Measurements from ENCODE around the gene RMRP. TPM values are rescaled to one million over a fixed set of nuclear protein-coding genes. Genes with fewer than 3 reads are reported as not detected.
"Not testable (repeated sequence)": the region's sequence is repeated elsewhere in the genome, so short reads cannot be mapped to it uniquely, and the experiment has no call there.

The RMRP gene
- polyA plus RNA-seq, 1 donor = not detected

DNA sequence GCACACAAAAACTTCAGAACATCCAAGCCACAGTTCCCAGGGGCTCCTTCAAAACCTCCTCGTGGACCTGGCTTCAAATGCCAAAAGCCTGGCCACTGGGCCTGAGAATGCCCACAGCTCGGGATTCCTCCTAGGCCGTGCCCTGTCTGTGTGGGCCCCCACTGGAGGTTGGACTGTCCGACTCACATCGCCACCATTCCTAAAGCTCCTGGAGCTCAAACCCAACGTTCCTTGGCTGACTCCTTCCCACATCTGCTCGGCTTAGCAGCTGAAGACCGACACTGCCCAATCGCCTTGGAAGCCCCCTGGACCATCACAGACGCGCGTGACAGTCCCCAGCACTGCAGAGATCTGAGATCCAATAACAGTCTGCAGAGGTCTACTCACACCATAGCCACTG is 14.8 kb downstream of the RMRP start:
- DNase-seq (ENCODE audit: low read depth) = no peak

DNA sequence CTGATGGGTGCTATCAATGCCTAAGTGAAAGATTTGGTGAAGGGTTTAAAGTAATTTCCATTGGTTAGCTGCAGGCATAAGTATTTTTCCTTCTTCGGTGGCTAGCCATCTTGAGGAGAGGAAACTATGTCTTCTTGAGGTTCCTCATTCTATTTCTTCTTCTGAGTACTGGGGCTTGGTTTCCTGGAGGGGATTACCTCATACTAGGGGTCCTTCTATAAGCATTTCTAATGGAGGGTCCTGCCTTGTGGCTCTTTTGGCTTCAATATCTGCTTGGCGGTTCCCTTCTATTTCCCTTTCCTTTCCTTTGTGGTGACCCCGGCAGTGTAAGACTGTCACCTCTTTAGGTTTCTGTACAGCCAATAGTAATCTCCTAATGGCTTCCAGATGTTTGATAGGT is 16.3 kb downstream of the RMRP start:
- not testable (repeated sequence) for DNase-seq (ENCODE audit: low read depth)

DNA sequence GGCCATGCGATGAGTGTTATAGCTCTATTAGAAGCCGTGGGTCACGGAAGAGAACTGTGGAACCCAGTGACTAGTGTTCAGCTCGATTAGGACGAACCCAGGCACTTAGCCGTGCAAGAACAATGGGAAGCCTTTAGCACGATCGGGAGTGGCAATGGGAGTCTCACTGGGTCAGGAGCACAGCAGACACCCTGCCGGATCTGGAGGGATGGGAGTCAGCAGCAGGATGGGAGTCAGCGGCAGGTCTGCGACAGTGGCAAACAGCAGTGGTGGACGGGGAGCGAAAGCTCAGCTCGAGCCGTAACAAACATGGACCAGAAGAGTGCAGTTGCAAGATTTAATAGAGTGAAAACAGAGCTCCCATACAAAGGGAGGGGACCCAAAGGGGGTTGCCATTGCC is 17.4 kb downstream of the RMRP start:
- not testable (repeated sequence) for DNase-seq (ENCODE audit: low read depth)

DNA sequence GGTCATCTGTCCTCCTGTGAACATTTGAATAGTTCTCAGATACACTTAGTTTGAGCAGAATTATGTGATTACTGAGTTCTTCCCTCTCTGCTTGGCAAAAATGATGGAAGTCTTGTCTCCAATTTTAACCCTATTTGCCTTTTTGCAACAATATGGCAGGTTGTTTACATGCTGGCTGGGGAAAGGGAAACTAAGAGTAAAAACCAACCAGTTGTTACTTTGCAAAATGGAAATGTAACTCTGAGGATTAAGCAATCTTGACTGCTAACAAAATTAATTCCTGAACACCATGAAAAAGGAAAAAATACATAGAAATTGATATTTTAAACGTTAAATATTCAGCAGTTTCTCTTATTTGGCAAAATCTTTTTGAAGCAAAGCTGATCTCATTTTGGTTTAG is 18.2 kb downstream of the RMRP start:
- DNase-seq (ENCODE audit: low read depth) = no peak

DNA sequence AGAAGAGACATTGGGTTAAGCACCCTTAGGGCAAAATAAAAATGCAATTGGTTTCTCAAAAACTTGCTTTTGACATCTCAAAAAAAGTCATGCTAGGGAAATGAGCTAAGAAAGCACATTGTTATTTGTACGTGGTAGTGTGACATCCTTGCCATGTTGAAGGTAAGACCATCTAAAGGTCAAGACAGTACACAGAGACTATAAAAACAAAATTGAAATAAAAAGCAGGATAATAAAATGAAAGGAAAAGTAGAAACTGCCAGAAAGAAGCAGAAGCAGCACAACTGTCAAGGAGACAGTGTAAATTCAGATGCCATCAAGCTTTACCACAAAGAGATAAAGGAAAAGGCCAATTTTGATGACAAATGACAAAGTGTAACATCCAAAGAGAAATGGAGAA is 18.6 kb downstream of the RMRP start:
- not testable (repeated sequence) for DNase-seq (ENCODE audit: low read depth)

DNA sequence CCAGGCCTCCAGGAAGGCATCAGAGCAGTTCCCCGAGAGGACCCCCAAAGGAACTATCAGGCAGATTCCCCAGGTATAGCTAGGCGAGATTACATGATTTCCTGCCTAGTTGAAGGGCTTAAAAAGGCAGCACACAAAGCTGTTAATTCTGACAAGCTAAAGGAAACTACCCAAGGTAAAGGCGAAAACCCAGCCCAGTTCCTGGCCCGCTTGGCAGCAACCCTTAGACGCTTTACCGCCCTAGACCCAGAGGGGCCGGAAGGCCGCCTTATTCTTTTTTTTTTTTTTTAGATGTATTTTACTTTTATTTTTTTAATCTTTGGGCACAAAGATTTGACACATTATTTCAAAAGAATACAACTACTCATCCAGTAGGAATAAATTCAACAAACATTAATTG is 19.1 kb downstream of the RMRP start:
- DNase-seq (ENCODE audit: low read depth) = not testable (repeated sequence)

DNA sequence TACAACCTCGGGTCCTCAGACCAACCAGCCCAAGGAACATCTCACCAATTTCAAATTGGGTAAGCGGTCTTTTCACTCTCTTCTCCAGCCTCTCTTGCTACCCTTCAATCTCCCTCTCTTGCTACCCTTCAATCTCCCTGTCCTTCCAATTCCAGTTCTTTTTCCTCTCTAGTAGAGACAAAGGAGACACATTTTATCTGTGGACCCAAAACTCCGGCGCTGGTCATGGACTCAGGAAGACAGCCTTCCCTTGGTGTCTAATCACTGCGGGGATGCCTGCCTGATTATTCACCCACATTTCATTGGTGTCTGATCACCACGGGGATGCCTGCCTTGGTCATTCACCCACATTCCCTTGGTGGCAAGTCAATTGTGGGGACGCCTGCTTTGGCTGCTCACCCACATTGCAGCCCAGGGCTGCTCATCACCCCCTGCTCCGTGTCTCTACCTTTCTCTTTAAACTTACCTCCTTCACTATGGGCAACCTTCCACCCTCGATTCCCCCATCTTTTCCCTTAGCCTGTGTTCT is 20.3 kb downstream of the RMRP start:
- DNase-seq (ENCODE audit: low read depth) = not testable (repeated sequence)

DNA sequence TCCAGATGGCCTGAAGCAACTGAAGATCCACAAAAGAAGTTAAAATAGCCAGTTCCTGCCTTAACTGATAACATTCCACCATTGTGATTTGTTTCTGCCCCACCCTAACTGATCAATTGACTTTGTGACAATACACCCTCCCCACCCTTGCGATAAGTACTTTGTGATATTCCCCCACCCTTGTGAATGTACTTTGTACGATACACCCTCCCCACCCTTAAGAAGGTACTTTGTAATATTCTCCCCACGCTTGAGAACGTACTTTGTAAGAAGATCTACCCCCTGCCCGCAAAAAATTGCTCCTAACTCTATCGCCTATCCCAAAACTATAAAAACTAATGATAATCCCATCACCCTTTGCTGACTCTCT is 21.0 kb downstream of the RMRP start:
- not testable (repeated sequence) for DNase-seq (ENCODE audit: low read depth)

DNA sequence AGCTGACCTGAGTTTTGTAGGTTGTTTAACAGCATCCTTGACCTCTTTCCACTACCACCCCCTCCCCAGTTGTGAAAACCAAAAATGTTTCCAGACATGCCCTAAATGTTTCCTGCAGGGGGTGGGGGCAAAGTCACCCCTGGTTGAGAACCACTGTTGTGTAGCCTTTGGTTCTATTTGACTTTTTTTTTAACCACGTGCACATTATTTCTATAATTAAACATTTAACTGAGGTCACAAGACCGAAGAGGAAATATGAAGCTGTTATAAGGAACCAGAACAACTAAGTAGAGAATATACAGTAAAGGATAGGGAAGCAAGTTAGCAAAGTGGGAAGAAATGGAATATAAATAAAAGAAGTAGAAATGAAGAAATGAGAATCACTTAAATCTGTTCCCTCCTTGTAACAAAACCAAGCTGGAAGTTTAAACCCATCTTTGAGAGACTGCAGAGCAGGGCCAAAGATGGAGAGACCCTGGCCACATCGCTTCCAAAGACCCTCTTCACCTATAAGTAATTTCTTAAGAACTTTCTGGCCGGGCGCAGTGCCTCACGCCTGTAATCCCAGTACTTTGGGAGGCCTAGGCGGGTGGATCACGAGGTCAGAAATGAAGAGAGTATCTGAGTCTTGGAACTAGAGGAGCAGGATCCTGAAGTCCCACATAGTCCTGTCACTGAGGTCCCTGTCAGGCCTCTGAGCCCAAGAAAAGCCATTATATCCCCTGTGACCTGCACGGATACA is 21.5 kb downstream of the RMRP start:
- DNase-seq (ENCODE audit: low read depth) = no peak

DNA sequence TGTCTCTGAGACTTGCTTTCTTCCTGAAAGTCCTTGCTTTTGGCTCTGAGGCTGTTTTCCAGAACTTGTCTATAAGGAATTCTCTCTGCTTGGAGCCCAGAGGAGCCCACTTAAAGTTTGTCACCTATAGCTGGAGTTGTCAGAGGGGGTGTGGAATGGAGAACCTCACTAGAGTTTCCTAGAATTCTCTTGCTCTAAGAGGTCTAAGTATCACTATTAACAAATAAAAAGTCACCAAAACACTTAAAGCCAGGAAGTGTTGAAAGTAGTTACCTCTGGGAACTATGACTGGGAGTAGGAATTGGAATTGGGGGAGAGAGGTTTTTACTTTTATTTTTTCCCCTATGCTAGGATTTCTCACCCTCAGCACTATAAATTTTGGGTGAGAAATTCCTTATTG is 22.1 kb downstream of the RMRP start:
- DNase-seq (ENCODE audit: low read depth) = no peak

DNA sequence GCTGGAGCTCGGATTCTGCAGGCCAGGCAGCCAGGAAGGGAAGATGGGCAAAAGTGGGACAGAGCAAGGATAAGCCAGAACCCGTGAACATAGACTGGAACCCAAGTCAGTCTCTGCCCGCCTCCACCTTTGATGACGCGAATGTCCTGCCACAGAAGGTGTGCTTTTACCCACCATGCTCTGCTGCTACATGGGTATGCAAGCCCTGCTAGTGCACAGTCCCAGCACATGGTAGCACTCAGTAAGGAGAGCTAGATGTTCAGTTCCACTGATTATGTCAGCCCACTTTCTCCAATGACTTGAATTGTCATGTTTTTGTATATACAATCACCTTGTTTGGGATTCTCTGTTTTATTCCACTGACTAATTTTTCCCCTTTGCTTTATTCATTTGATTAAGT is 28.2 kb downstream of the RMRP start:
- no peak for DNase-seq (ENCODE audit: low read depth)

DNA sequence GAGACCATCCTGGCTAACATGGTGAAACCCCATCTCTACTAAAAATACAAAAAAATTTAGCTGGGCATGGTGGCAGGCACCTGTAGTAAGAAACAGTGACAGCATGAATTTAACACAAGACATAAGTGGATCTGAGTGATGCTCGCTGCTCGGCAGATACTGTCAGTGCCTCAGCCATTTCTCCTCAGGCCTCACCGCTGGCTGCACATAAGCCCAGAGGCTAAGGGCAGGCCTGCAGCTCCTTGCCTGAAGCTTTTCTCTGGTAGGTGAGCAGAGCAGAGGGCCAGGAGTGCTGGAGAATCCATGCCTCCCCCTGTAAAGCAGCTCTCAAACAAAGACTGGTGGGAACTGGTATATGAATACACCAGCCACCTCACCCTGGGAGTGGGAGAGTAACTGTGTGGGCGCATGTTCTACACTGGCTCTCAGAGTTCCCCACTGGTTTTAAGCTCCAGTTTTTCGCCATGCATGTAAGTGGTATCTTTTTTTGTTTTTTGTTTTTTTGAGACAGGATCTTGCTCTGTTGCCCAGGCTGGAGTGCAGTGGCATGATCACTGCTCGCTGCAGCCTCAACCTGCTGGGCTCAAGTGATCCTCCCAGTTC is 29.3 kb downstream of the RMRP start:
- no peak for DNase-seq (ENCODE audit: low read depth)

DNA sequence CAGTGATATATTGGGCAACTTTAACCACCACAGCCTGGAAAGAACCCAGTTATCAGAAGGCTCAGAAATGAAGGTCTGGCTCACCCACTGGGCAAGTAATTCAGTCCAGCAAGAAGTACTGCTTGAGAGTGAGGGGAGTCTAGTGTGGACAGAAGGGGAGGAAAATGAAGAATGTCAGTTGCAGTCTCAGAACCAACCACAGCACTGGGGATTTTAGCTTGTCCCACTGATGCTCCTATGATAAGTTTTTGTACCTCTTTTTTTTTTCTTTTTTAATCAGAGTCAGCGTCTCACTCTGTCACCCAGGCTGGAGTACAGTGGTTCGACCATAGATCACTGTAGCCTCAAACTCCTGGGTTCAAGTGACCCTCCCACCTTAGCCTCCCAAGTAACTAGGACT is 30.2 kb downstream of the RMRP start:
- no peak for DNase-seq (ENCODE audit: low read depth)

DNA sequence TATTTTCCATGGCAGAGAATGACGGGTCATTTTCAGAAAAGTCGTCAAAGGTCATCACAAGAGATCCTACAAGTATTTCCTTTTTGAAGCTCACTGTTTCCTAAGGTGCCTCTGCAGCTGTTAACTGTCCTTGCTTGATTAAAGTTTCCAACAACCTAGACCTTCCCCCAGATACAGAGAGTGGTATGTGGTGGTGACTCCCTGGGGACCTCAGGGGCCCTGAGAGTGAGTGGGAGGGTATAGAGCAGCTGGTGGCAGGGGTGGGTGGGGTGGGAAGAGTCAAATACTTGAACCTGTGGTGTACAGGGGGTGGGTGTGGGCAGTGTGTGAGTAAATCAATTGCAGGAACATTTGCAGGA is 38.0 kb downstream of the RMRP start:
- no peak for DNase-seq (ENCODE audit: low read depth)

DNA sequence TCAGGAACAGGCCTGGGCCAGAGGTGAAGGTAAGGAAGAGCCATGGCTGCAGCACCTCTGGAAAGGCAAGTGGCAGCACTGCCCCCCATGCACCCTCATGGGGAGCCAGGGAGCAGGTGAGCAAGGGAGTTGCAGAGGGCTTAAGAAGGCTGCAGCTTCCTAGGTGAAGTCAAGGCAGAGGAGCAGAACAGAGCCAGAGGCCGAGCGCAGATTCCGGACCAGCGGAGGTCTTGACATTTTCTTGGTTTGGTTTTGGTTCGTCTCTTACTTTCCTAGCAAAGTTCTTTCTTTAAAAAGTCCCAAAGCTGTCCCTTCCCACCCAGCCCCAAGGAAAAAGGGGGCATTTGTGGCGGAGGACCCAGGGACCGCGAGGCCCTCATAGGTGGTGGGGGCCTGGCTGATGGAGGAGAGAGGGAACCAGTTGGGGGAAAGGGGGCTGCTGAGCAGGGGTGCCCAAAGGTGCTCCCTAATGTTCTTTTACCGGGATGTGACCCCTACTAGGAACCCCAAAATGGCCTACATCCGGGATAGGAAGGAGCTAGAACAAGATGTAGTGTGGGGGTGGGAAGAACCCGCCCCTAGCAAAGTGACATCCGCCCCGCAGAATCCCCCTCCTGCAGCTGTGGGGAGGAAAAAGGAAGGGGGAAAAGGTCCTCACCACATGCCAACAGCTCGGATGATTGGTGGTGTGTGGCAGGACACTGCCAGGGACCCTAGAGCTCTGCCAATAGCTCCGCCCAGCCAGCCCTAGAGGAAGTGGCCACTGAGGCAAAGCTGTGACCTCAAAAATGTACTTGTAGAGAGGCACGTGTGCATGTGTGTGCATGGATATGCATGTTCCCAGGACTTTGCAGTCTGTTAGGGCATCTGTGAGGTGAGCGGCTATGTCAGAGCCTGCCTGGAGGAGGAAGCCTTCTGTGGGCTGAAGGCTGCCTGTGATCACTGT is 38.7 kb downstream of the RMRP start:
- no peak for DNase-seq (ENCODE audit: low read depth)

DNA sequence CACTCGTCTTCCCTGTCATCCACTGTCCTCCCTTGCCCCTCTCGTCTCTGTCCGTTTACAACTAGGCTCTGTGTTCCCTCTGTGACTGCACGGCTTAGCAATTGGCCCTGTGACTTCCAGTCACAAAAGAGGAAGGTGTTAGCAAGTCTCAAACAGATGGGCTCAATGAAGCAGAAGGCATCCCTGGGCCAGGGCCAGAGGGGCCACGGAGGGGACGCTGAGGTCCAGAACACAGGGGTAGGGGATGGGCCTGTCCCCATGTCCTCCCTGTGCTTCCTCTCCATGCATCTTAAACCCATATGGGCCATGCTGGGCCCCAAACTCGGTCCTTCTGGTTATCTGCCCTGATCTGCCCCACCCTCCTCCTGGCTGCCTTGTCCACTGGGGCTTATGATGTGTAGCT is 39.5 kb downstream of the RMRP start, which contains the start of gene CD72:
TSS of gene CD72 (minus strand) at position 89 of the 403 bp plus-strand sequence. CDS start 110 bp downstream, outside the sequence.
- no peak for DNase-seq (ENCODE audit: low read depth)

DNA sequence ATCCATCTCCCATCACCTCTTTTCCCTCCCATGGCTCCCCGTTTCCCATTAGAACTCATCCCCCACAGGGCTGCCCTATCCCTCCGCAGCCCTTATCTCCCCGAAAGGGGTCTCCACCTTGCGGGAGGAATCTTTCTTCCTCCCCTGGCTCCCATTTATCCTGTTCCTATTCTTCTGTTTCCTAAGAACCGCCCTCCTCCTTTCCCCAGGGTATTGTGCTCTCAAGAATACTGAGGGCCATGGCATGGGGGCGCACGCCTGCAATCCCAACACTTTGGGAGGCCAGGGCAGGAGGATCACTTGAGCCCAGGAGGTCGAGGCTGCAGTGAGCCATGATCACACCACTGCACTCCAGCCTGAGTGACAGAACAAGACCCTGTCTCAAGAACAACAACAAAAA is 40.3 kb downstream of the RMRP start:
- no peak for DNase-seq (ENCODE audit: low read depth)

DNA sequence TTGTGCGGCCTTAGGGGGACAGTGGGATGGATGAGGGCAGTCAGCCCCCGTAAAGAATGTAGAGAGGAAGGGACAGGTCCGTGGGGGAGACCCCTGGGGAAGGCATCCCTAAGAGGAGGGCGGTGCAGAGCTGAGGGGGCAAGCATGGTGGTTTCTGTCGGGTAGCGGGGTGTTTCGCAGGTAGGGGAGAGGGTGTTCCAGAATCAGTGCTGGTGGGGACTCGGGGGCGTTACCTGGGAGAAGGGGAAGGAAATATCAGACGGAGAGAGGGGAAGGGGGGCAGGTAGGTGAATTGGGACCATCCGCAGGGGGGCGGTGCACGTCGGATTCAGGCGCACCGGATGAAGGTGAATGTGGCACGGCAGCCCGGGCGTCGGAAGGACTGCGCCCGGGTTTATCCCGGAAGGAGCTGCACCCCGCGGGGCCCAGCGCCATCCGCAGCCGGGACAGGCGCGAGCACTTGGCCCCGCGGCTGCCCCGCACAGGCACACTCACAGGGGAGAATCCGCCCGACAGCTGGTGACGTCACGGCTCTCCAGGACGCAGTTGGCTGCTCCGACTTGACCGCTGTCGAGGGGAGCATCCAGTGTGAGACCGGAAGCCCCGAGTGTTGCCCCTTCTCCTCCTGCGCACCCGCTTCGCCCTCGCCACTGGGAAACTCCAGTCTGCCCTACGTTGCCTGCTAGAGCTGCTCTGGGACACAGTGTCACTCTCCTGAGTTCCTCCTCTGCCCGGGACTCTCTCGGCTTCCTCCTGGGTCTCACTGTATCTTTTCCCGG is 40.9 kb downstream of the RMRP start:
- DNase-seq (ENCODE audit: low read depth) = no peak

DNA sequence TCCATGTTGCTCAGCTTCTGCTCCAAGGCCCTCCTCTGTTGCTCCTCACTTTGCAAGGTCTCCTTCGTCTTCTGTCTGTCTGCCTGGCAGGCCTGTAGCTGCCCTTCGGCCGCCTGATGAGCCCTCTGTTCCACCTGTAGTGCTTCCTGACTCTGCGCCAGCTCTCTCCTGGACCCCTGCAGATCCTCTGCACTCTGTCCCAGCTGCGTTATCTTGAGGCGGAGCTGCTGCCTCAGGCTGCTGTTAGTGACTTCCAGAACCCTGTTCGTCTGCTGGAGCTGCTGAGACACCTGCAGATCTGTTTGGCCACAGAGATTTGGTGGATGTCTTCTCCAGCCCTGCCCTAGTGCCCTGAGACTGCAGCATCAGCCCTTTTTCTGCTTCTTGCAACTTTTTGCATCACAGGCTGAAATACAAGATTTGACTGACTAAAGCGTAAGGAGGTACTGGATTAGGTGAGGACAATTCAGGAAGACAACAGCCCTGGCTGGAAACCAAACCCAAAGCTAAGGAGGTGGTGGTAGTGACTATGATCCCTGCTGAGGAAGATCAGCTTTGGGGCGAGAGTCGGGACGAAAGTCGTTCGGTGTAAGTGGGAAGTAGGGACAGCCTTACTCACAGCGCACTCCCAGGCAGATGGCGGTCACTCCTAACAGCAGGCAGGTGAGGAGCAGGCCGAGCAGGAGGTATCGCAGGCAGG is 41.7 kb downstream of the RMRP start:
- no peak for DNase-seq (ENCODE audit: low read depth)

DNA sequence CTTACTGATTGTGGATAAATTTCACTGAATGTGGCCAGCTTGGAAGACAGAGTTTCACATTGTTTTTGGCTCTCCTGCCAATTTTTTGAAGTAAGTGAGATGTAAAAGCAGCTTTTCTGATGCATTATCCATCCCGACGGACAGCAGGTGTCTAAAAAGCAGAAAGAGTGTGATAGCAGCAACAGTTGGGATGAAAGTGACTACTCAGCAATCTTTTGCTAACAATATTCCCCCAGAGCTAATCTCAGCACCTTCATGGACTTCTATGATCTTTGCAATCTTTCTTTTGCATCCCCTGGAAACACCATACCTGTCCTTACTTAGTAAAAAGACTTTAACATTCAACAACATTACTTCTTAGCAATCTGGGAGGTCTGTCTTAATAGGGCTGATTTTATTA is 45.0 kb downstream of the RMRP start:
- DNase-seq (ENCODE audit: low read depth) = no peak

DNA sequence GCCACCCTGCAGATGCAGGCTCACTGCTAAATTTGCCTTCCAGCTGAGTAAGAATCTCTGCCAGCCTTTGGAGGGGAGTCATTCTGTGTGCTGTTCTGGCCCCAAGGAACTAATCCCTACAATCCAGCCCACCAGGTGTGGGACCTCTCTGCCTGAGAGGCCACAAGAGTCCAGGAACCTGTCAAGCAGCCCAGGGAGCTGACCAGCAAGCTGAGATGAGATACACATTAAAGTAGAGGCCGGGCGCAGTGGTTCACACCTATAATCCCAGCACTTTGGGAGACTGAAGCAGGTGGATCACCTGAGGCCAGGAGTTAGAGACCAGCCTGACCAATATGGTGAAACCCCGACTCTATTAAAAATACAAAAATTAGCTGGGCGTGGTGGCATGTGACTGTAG is 45.8 kb downstream of the RMRP start:
- DNase-seq (ENCODE audit: low read depth) = not testable (repeated sequence)

Measured in forelimb muscle (tissue), 1 donor.